ENCODE data around the gene CERS5.
"Not testable (repeated sequence)": the region's sequence is repeated elsewhere in the genome, so short reads cannot be mapped to it uniquely, and the experiment has no call there.

CERS5 gene

DNA sequence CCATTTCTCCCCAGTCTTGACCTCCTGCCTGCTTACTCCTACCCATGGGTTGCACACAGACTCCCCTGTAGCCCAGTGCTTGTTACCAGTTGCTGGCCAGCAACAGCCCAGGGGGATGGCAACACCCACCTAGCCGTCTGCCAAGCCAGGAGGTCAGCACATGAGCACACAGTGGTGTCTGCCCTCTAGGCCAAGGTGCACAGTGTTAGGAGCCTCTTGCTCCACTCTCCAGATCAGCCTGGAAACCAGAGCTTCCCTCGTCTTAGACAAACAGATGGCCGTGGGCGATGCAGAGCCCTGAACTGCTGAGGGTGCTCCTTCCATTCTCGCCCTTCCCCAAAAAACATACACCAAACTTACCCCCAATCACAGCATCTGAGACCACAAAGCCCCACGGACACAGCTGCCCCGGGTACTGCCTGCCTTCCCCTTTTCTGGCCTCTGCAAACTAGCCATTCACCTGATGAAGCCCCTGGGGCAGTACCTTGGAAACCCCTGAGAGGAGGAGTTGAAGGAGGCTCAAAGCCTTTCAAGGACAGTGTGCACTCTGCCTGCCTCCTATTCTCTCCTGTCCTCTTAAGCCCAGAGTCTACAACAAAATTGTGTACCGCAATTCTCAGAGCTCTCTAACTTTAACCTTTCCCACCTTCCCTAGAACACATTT is 64.4 kb downstream of the CERS5 start:
- no peak for DNase-seq (ENCODE audit: low read depth in 2 of 2)

GRCh38 chr12:50102131-50102531 is 65.0 kb downstream of the CERS5 start:
- no peak for DNase-seq (ENCODE audit: low read depth in 2 of 2)

DNA sequence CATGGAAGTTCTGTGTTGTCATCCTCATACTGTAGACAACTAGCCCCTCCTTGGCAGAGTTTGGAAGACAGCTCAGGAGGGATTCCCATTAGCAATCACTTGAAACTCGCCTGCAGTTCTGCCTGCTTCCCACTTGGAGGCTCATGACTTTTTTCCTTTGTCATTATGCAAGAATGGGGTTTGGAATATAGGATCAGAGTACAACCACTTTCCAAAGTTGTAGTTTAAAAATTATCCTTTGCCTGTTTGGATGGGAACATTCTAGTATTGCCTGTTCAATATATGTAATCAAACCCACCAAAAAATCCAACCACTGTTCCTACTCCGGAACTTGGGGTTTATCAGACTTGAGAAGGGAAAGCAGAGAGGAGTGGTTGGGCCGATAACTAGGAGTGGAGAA is 65.5 kb downstream of the CERS5 start:
- DNase-seq (ENCODE audit: low read depth in 2 of 2), result no peak

DNA sequence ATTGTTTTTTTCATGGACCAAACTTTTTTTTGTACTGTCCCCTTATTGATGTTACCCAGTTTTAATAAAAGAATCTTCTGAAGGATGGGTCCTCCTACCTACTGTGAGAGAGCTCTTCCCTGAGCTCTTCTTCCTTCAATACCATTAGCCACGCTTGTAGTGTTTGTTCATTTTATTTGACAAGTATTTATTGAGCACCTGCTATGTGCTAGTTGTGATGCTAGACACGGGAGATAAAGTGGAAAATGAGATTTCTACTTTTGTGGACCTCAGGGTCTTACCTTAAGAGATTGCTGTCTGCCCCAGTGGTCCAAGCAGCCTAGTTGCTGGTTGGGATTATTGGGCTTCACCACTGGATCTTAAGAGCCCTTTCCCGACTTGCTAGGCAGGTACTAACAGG is 66.6 kb downstream of the CERS5 start:
- DNase-seq (ENCODE audit: low read depth in 2 of 2), result no peak

DNA sequence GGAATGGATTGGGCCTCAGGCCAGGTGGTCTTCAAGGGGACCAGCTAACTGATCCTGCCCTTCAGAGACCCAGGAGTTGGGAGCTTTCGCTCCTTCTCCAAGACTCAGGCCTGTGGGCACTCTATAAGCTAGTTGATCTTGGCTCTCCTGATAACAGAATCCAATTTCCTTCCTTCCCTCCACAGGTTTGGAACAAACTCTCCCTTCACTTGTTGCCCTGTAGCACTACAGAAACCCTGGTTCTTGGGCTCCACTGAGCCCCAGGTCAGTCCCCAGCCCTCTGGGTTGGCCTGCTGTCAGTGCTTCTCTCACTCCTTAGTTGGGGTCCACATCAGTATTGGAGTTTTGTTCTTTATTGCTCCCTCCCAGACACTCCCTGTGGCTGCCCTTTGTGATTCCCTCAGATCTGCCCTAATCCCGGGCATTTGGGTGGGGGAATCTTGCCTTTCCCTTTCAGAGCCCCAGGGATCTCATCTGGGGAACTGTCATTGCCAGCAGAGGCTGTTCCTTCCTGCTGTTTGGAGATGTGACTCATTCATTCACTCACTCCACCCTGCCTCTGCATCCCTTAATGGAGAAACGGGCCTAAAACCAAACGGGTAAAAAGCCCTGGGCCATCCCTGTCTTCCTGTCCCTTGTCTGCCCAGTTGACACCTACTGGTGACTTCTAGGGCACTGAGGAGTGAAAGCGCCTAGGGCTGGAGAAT is 67.7 kb downstream of the CERS5 start:
- no peak for DNase-seq (ENCODE audit: low read depth in 2 of 2)

DNA sequence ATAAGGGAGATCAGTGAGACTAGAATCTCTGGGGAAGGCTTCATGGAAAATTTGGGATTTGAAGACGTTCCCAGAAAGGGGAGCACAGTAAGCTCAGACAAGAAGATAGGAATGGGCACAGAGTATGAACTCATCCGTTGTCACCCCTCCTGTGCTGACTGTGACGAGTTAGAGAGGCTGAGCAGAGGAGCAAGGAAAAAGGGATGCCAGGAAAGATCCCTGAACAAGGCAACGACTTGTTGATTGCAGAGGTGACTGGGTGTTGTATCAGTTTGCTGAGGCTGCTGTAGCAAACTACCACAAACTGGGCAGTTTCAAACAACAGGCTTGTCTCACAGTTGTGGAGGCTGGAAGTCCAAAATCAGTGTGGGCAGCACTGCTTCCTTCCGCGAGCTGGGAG is 69.2 kb downstream of the CERS5 start:
- no peak for DNase-seq (ENCODE audit: low read depth in 2 of 2)

DNA sequence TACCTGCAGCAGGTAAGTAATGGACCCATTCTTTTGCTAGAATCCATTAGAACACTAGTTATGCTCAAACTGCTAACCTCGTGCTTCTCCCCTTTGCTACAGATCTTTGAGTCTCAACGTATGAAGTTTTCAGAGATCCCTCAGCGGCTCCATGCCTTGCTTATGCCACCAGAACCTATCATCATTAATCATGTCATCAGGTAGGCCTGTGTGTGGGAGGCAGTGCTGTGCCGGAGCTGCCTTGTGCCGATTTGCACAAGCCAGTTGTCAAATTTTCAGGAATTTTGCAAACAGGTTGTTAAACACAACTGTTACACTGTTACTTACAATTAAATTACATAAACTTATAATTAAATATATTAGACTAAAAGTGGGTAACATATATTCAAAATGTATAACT is 76.8 kb downstream of the CERS5 start:
- no peak for DNase-seq (ENCODE audit: low read depth in 2 of 2)

DNA sequence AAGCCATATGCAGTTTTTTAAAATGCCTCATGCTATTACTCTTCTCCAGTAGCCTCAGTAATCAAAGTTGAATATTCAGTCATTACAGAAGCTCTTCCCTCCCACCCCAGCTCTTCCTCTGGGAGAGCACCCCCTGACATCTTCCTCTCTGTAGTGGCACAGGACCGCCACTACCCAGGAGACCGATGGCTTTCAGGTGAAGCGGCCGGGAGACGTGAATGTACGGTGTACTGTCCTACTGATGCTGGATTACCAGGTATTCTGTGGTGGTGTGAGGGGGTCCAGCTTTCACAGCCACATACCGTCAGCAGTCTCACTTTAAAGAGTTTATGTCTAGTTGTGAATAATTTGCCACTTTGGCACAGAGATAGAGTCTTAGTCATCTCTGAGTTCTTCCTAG is 77.4 kb downstream of the CERS5 start:
- DNase-seq (ENCODE audit: low read depth in 2 of 2), result no peak

GRCh38 chr12:50088577-50089335 is 78.4 kb downstream of the CERS5 start:
- DNase-seq (ENCODE audit: low read depth in 2 of 2), result peak in 1 of 2 donors; percentile 40

- no peak for DNase-seq (ENCODE audit: low read depth in 2 of 2)
These were observed 79.2 kb downstream of the CERS5 start for GRCh38 chr12:50087995-50088394.

DNA sequence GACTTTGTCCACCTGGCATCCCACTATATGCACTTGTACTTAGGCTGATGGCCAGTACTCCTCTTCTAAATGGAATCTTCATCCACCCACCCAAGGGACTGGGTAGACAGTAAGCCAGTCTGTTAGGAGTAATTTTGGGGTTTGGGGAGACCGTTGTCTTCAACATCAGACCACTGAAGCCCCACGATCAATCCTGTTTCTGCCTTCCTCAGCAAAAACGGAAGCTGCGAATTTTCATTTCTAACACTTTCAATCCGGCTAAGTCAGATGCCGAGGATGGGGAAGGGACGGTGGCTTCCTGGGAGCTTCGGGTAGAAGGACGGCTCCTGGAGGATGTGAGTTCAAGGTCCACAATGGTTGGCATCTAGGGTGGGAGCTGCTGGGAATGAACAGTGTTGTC is 80.0 kb downstream of the CERS5 start:
- no peak for DNase-seq (ENCODE audit: low read depth in 2 of 2)

- DNase-seq (ENCODE audit: low read depth in 2 of 2), result no peak
These were observed 81.0 kb downstream of the CERS5 start for GRCh38 chr12:50086148-50086547.

- DNase-seq (ENCODE audit: low read depth in 2 of 2), result no peak
These were observed 81.5 kb downstream of the CERS5 start for GRCh38 chr12:50085615-50086072.

DNA sequence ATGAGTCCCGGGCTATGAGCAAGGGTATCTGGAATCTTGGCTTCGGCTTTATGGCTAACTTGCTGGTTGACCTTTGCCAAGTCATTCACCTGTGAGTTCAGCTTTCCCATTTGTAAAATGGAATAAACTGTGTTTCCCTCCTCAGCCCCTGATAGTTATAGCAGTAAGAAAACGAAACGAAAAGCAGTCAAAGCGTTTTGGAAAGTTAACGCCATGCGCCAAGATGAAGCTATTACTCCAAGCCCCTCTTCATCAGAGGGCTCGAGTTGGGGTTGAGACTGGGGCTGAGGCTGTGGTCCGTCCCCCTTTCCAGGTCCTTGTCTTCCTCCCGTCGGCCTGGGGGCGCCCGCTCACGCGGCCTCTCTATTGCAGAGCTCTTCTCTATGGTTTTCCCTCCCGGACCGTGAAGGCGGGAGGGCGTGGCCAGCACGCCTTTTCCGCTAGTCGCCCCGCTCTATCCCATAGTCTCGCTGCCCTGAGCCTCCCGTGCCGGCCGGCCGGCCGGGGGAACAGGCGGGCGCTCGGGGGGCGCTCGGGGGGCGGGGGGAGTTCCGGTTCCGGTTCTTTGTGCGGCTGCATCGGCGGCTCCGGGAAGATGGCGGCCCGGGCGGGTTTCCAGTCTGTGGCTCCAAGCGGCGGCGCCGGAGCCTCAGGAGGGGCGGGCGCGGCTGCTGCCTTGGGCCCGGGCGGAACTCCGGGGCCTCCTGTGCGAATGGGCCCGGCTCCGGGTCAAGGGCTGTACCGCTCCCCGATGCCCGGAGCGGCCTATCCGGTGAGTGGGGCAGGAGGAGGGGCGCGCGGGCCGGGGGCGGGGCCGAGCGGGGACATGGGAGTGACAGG is 82.2 kb downstream of the CERS5 start, which contains the start of gene SMARCD1:
SMARCD1 (plus strand) TSS at position 568 of the 840 bp plus-strand sequence; CDS start at position 596, 28 bp downstream.
- DNase-seq (ENCODE audit: low read depth in 2 of 2), result peak; percentile 75 to 82

DNA sequence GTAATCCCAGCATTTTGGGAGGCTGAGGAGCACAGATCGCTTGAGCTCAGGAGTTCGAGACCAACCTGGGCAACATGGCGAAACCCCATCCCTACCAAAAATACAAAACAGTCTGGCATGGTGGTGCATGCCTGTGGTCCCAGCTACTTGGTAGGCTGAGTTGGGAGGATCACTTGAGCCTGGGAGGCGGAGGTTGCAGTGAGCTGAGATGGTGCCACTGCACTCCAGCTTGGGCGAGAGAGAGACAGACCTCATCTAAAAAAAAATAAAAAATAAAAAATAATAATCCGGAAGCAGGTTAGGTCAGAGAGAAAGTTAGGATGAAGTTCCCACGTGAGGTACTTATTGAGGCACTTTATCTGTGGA is 82.8 kb downstream of the CERS5 start:
- not testable (repeated sequence) for DNase-seq (ENCODE audit: low read depth in 2 of 2)

GRCh38 chr12:50083301-50083700 is 83.9 kb downstream of the CERS5 start:
- no peak for DNase-seq (ENCODE audit: low read depth in 2 of 2)

- DNase-seq (ENCODE audit: low read depth in 2 of 2), result no peak
These were observed 84.5 kb downstream of the CERS5 start for GRCh38 chr12:50082644-50083043.

DNA sequence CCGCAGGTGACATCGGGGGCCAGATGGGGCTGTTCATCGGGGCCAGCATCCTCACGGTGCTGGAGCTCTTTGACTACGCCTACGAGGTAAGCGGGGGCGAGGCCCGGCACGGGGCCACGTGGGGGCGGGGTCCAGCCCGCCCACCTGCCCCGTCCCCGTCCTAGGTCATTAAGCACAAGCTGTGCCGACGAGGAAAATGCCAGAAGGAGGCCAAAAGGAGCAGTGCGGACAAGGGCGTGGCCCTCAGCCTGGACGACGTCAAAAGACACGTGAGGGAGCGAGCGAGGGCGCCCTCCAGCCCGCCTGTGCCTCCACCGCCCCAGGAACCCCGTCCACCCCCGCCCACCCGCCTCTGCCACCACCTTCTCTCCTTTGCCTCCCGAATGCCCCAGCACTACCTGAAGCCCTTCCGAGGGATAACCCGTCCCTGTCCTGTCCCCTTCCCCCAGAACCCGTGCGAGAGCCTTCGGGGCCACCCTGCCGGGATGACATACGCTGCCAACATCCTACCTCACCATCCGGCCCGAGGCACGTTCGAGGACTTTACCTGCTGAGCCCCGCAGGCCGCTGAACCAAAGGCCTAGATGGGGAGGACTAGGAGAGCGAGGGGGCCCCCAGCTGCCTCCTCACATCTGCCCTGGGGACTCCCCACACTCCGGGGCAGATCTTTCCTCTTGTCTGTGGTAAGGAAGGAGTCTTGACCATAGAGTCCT is 85.9 kb downstream of the CERS5 start:
- DNase-seq (ENCODE audit: low read depth in 2 of 2), result no peak

DNA sequence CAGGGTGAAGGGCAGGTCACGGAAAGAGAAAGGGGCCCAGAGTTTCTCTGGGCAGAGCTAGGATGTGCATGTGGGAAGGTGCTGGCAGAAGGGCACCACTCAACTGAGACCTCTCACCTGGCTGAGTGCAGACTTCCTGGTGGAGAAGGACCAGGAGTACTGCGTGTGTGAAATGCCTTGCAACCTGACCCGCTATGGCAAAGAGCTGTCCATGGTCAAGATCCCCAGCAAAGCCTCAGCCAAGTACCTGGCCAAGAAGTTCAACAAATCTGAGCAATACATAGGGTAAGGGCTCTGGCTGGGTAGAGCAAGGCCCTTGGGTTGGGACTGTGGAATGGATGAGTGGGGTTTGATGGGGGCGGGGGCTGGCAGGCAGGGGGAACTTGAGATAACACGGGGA is 87.4 kb downstream of the CERS5 start:
- DNase-seq (ENCODE audit: low read depth in 2 of 2), result no peak

Measured in stimulated activated CD4-positive, alpha-beta T cell treated with anti-CD3 and anti-CD28 coated beads, Interleukin-1b, Interleukin-23, amount 100 ng/mL, for 4 hours (primary cell).